Type B pancreatic cell (in vitro differentiated cells): Measurements from ENCODE around the gene FKRP. TPM values are rescaled to one million over a fixed set of nuclear protein-coding genes. Genes with fewer than 3 reads are reported as not detected.

Experiments
- DNase-seq: peaks from one replicate; pipeline ENCODE4 v3.0.0; 2021; ENCODE audit warnings: mixed read lengths; ENCODE audit not compliant: unreplicated experiment; ENCODE audit errors: extremely low spot score
- H3K27ac Mint-ChIP-seq: 2 replicates; pipeline ENCODE4 v1.8.0; 2021; ENCODE audit warnings: mild to moderate bottlenecking, mixed read lengths
- H3K27me3 Mint-ChIP-seq: 2 replicates; pipeline ENCODE4 v1.8.0; 2021; ENCODE audit warnings: mixed read lengths
- H3K36me3 Mint-ChIP-seq: 2 replicates; pipeline ENCODE4 v1.8.0; 2021; ENCODE audit warnings: mixed read lengths
- H3K4me1 Mint-ChIP-seq: one replicate; pipeline ENCODE4 v1.8.0; 2021; ENCODE audit warnings: mixed read lengths; ENCODE audit not compliant: unreplicated experiment
- H3K4me3 Mint-ChIP-seq: 2 replicates; pipeline ENCODE4 v1.8.0; 2021; ENCODE audit warnings: mild to moderate bottlenecking, mixed read lengths
- H3K9me3 Mint-ChIP-seq: 2 replicates; pipeline ENCODE4 v1.8.0; 2021; ENCODE audit warnings: mixed read lengths
- CTCF ChIP-seq: fragments of 200-600 bp; sonication (generic); conservative IDR thresholded peaks from 2 replicates; pipeline ENCODE4 v1.5.0; 2021; ENCODE audit warnings: antibody characterized with exemption, mild to moderate bottlenecking
- total RNA-seq: library from RNA; stranded (reverse); gene quantifications from 2 replicates; pipeline ENCODE4 v1.2.1, GENCODE V29; 2021; ENCODE audit warnings: low replicate concordance

The FKRP gene
- total RNA-seq, 1 donor from 2014 or later, result 38.4 TPM

DNA sequence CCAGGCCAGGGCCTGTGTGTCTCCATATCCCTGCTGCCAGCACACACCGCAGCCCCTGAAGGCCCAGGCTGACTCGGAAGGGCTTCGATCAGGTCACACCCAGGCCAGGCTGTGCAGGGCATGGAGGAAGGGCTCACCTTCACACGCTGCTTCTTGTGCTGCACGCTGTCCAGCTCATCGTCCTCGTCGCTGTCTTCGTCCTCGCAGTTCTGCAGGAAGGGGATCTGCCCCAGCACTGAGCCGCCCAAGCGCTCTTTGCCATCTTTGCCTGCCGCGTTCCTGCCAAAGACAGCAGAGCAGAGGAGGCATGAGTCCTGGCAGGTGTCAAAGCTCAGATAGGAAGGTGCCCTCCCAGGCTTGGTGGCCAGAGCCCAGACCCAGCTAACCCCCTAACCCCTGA is 15.3 kb upstream of the FKRP start:
- H3K4me1 Mint-ChIP-seq, result peaks cover 22% of the 10 kb centered on the region
- peak overlapping the region; percentile 88 for H3K27ac Mint-ChIP-seq
- H3K36me3 Mint-ChIP-seq, result peaks cover 11% of the 10 kb centered on the region
- no peaks in the 10 kb centered on the region for H3K27me3 Mint-ChIP-seq
- TF ChIP-seq CTCF, result no peak
- H3K4me3 Mint-ChIP-seq, result no peak overlapping the region
- DNase-seq, result no peak
- H3K9me3 Mint-ChIP-seq, result no peaks in the 10 kb centered on the region

DNA sequence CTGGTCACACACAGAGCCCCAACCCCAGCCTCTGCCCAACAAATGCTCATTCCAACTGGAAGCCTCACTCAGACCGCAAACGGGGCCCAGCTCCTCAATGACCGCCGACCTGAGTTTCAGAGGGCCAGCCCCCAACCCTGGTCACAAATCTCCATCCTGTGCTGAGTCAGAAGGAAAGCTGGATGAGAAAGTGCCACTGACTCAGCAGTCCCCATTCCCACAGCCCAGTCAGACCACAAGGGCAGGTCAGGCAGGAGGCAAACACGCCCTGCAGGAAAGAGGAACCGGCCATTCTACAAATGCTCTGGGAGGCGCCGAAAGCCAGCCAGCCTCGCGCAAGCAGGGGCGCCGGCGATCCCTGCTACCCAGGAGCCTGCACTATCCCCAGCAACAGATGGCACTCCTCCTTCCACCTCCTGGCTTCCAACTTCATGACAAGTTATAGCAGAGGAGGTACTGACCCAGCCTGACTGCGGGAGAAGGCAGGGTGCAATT is 14.8 kb upstream of the FKRP start:
- no peak for TF ChIP-seq CTCF
- Mint-ChIP-seq H3K9me3 (no peaks in the 10 kb centered on the region), H3K27ac (peak overlapping the region; percentile 88), H3K36me3 (peaks cover 11% of the 10 kb centered on the region), H3K4me3 (no peak overlapping the region), H3K4me1 (peaks cover 22% of the 10 kb centered on the region), H3K27me3 (no peaks in the 10 kb centered on the region)
- DNase-seq, result no peak

- H3K27me3 Mint-ChIP-seq, result no peaks in the 10 kb centered on the region
Measured at GRCh38 chr19:46731584-46731983, 14.3 kb upstream of the FKRP start.

GRCh38 chr19:46732172-46732938 is 13.5 kb upstream of the FKRP start:
- peaks cover 11% of the 10 kb centered on the region for H3K36me3 Mint-ChIP-seq
- H3K9me3 Mint-ChIP-seq, result no peaks in the 10 kb centered on the region
- H3K27ac Mint-ChIP-seq, result no peak overlapping the region
- no peak for DNase-seq
- no peak overlapping the region for H3K4me3 Mint-ChIP-seq
- no peak for TF ChIP-seq CTCF
- H3K27me3 Mint-ChIP-seq, result no peaks in the 10 kb centered on the region
- H3K4me1 Mint-ChIP-seq, result peaks cover 22% of the 10 kb centered on the region

More at GRCh38 chr19:46731584-46731983, 14.3 kb upstream of the FKRP start:
- peak overlapping the region; percentile 88 for H3K27ac Mint-ChIP-seq
- TF ChIP-seq CTCF, result no peak
- no peak for DNase-seq
- no peaks in the 10 kb centered on the region for H3K9me3 Mint-ChIP-seq
- peaks cover 11% of the 10 kb centered on the region for H3K36me3 Mint-ChIP-seq
- H3K4me1 Mint-ChIP-seq, result peaks cover 22% of the 10 kb centered on the region
- no peak overlapping the region for H3K4me3 Mint-ChIP-seq

DNA sequence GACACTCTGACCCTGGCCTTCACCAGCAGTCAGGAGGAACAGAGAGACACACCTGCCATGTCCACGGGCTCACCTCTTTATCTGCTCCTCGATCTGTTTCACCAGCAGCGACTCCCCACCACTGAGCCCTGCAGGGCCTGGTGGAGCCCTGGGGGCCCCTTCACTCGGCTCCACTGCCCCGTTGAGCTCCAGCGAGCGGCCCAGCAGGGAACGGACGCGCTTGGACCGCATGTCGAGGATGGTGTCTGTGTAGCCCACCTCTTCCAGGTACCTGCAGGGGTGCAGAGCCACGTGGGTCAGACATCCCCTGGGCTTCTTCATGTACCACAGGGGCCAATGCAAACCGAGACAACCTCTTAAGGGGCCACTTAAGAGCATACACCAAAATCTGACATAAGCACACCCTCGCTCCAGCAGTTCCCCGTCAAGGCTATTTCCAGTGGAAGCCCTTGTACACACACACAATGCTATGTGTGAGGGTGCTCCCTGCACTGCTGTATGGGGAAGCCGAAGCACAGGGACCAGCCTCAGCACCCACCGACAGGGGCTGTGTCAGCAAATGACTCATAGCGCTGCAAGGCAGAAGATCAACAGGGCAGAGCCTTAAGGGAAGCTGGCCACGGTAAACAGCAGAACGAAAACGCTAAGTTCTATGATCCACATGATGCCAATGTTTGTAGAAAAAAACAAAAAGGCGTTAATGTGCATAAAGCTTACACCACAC is 12.7 kb upstream of the FKRP start:
- no peak overlapping the region for H3K4me3 Mint-ChIP-seq
- DNase-seq, result no peak
- H3K27ac Mint-ChIP-seq, result peak overlapping the region; percentile 39
- H3K4me1 Mint-ChIP-seq, result peaks cover 26% of the 10 kb centered on the region
- TF ChIP-seq CTCF, result no peak
- no peaks in the 10 kb centered on the region for H3K9me3 Mint-ChIP-seq
- no peaks in the 10 kb centered on the region for H3K27me3 Mint-ChIP-seq
- H3K36me3 Mint-ChIP-seq, result peaks cover 11% of the 10 kb centered on the region
